ENCODE results near the gene TMEM158. TPM values are rescaled to one million over a fixed set of nuclear protein-coding genes. Genes with fewer than 3 reads are reported as not detected.
A peak's percentile ranks its signal among the peaks of the same experiment; 100 is the strongest.

TMEM158 gene
- total and polyA plus RNA-seq, 2 of the 8 experiments (the other 6 are each of a cell fraction or from before 2014, with no cell fraction given), result 6.8 to 30.3 TPM

GRCh38 chr3:45198264-45199260 lies 27.5 kb downstream of the TMEM158 start:
- no peak for DNase-seq (ENCODE audit: low read depth in 1 of 2, low spot score in 2 of 2)
- TF ChIP-seq SAP30 (IDR thresholded peaks at IDR 0.05; ENCODE audit: insufficient read depth, insufficient replicate concordance, low read length), result no peak
- no peak for TF ChIP-seq SIN3A (conservative IDR thresholded peaks at IDR 0.05 in 1 of 2, IDR thresholded peaks at IDR 0.05 in 1 of 2; ENCODE audit: low read depth in 1 of 2, low read length in 2 of 2)
- TF ChIP-seq FOSL1 (IDR thresholded peaks at IDR 0.05; ENCODE audit: insufficient read depth, low read depth, low read length), result no peak
- TF ChIP-seq RNF2 (IDR thresholded peaks at IDR 0.05; ENCODE audit: borderline replicate concordance, low read depth, low read length, missing control alignments, poor library complexity, severe bottlenecking), result no peak
- no peak for TF ChIP-seq RXRA (IDR thresholded peaks at IDR 0.05; ENCODE audit: insufficient read depth, low read depth, low read length)
- no peak for TF ChIP-seq CBX8 (IDR thresholded peaks at IDR 0.05; ENCODE audit: borderline replicate concordance, low read depth, low read length)
- TF ChIP-seq KDM5A (IDR thresholded peaks at IDR 0.05; ENCODE audit: low read length), result no peak
- no peak for TF ChIP-seq KDM1A (IDR thresholded peaks at IDR 0.05; ENCODE audit: borderline replicate concordance, low read length)
- Histone ChIP-seq H2AFZ (ENCODE audit: low read length) (no peak overlapping the region), H2BK120ac (replicated peaks; ENCODE audit: low read depth, low read length) (no peak overlapping the region), H3K4ac (replicated peaks; ENCODE audit: insufficient read length, low read depth, low read length) (no peak overlapping the region), H3K9ac (replicated peaks in 1 of 4; ENCODE audit: extremely low read depth in 1 of 4, low read depth in 3 of 4, low read length in 3 of 4) (no peak overlapping the region), H3K4me3 (ENCODE audit: extremely low read depth in 1 of 4, insufficient read depth in 2 of 4, low read depth in 3 of 4, low read length in 4 of 4) (no peak overlapping the region), H3K4me2 (ENCODE audit: insufficient read depth in 1 of 2, low read depth in 2 of 2, low read length in 2 of 2) (no peak overlapping the region), H3K36me3 (ENCODE audit: control insufficient read depth in 2 of 4, insufficient read depth in 4 of 4, low read length in 3 of 4) (no peaks in the 10 kb centered on the region), H3K23me2 (ENCODE audit: low read depth, low read length) (no peaks in the 10 kb centered on the region), H4K20me1 (replicated peaks in 1 of 2; ENCODE audit: control insufficient read depth in 1 of 2, insufficient read depth in 2 of 2, low read length in 2 of 2) (no peaks in the 10 kb centered on the region), H3K79me2 (ENCODE audit: control insufficient read depth in 1 of 2, insufficient read depth in 2 of 2, low read length in 2 of 2) (no peaks in the 10 kb centered on the region), H2AK5ac (ENCODE audit: low read depth, low read length) (no peak overlapping the region), H3K4me1 (replicated peaks in 1 of 4; ENCODE audit: control insufficient read depth in 3 of 4, insufficient read depth in 4 of 4, low read length in 3 of 4) (peaks cover 0 to 4% (median 3%) of the 10 kb centered on the region in 4 experiments; a peak in 3 of 7 replicates), H3K14ac (ENCODE audit: insufficient read length) (no peak overlapping the region), H2BK12ac (ENCODE audit: low read depth, low read length) (no peak overlapping the region), H3K56ac (replicated peaks; ENCODE audit: insufficient read length, low read depth, low read length) (no peak overlapping the region), H3K9me3 (ENCODE audit: insufficient read depth in 2 of 2, low read depth in 1 of 2, low read length in 1 of 2) (no peaks in the 10 kb centered on the region), H2BK20ac (ENCODE audit: low read length) (no peak overlapping the region), H3K18ac (ENCODE audit: extremely low read depth, low read length) (no peak overlapping the region), H3K79me1 (ENCODE audit: low read depth, low read length) (no peaks in the 10 kb centered on the region), H4K5ac (ENCODE audit: insufficient read length, low read depth, low read length) (no peak overlapping the region), H4K8ac (ENCODE audit: extremely low read depth, insufficient read depth, low read length) (no peak overlapping the region), H2BK5ac (ENCODE audit: low read depth, low read length) (no peak overlapping the region), H2BK15ac (ENCODE audit: low read length) (peak overlapping the region; percentile 61; the same call in 1 of the 2 replicates), H4K91ac (replicated peaks; ENCODE audit: insufficient read length, low read length) (no peak overlapping the region), H3K23ac (ENCODE audit: insufficient read length) (no peak overlapping the region), H3K27me3 (replicated peaks in 1 of 4; ENCODE audit: control insufficient read depth in 3 of 4, extremely low read depth in 1 of 4, insufficient read depth in 3 of 4, low read length in 3 of 4) (no peaks in the 10 kb centered on the region), H3K27ac (ENCODE audit: low read depth, low read length) (no peak overlapping the region)
- WGBS, 2 experiments (ENCODE audit: extremely low coverage in 1 of 2, insufficient coverage in 1 of 2, insufficient read length in 1 of 2, insufficient replicate concordance in 2 of 2, low coverage in 1 of 2, low lambda C conversion rate in 2 of 2, missing lambda C conversion rate in 1 of 2), result 91% methylated on average over 5 of the region's 5 CpGs; no CpG with 5 or more reads in 1 of the 2 experiments
- ChIA-PET POLR2A (ENCODE audit: partially characterized antibody) (no interaction called here), CTCF (ENCODE audit: partially characterized antibody) (interaction anchor here (0.9 to 6.4 kb wide), 5 partner anchors 8 to 160 kb away, joined by 3 to 35 read pairs (median 5); no protein-coding TSS in a partner anchor)
- no peak for FAIRE-seq

Data from H1 (cell line).